Panc1 (cell line): ENCODE measurements around the gene ISCA1.

Source experiments
- CTCF ChIP-seq: fragments of 450-650 bp; IDR thresholded peaks from 2 replicates; pipeline ENCODE4 v1.5.1; 2017; ENCODE audit warnings: mild to moderate bottlenecking
- POLR2AphosphoS5 ChIP-seq: IDR thresholded peaks from 2 replicates; pipeline ENCODE4 v1.6.1; 2012; ENCODE audit warnings: mild to moderate bottlenecking, low read depth, low read length, moderate library complexity
- SIN3A ChIP-seq: IDR thresholded peaks from 2 replicates; pipeline ENCODE4 v1.6.1; 2012; ENCODE audit warnings: low read depth, mild to moderate bottlenecking, low read length, moderate library complexity, borderline replicate concordance; ENCODE audit not compliant: insufficient read depth

GRCh38 chr9:86286278-86286677, 3.9 kb upstream of the ISCA1 start:
- TF ChIP-seq CTCF: no peak
- no peak for TF ChIP-seq POLR2AphosphoS5
- no peak for TF ChIP-seq SIN3A
